Measurements from ENCODE around the gene RPL32. TPM values are rescaled to one million over a fixed set of nuclear protein-coding genes. Genes with fewer than 3 reads are reported as not detected.
"Not testable (repeated sequence)": the region's sequence is repeated elsewhere in the genome, so short reads cannot be mapped to it uniquely, and the experiment has no call there.

RPL32 gene
- total RNA-seq, 1 donor from 2014 or later = 972 TPM

GRCh38 chr3:12796171-12797123, 44.9 kb downstream of the RPL32 start, which contains the start of gene CAND2:
Gene CAND2, plus strand, starts transcription at chr3:12796680. Its CDS starts 41 bp downstream, at chr3:12796721.
- Mint-ChIP-seq H3K27me3 (ENCODE audit: low read depth) (no peaks in the 10 kb centered on the region), H3K4me3 (ENCODE audit: unreplicated experiment) (peak within 1 kb of the TSS; percentile 88), H3K9me3 (ENCODE audit: low read depth) (no peaks in the 10 kb centered on the region), H3K4me1 (ENCODE audit: low read depth) (peaks cover 15% of the 10 kb centered on the region), H3K36me3 (ENCODE audit: low read depth) (no peaks in the 10 kb centered on the region), H3K27ac (ENCODE audit: unreplicated experiment) (peak within 1 kb of the TSS; percentile 84)
- no peak for DNase-seq (ENCODE audit: low spot score)
- peak; percentile 24 for TF ChIP-seq CTCF (IDR thresholded peaks at IDR 0.05)

- no peak overlapping the region for H3K4me3 Mint-ChIP-seq (ENCODE audit: unreplicated experiment)
- H3K9me3 Mint-ChIP-seq (ENCODE audit: low read depth) = no peaks in the 10 kb centered on the region
- no peaks in the 10 kb centered on the region for H3K27me3 Mint-ChIP-seq (ENCODE audit: low read depth)
- no peak for TF ChIP-seq CTCF (IDR thresholded peaks at IDR 0.05)
- H3K4me1 Mint-ChIP-seq (ENCODE audit: low read depth) = peaks cover 20% of the 10 kb centered on the region
- no peaks in the 10 kb centered on the region for H3K36me3 Mint-ChIP-seq (ENCODE audit: low read depth)
- no peak for DNase-seq (ENCODE audit: low spot score)
- no peak overlapping the region for H3K27ac Mint-ChIP-seq (ENCODE audit: unreplicated experiment)
Measured at GRCh38 chr3:12793701-12794100, 47.7 kb downstream of the RPL32 start.

- peak overlapping the region; percentile 25 for H3K27ac Mint-ChIP-seq (ENCODE audit: unreplicated experiment)
- TF ChIP-seq CTCF (IDR thresholded peaks at IDR 0.05) = no peak
- no peak overlapping the region for H3K4me3 Mint-ChIP-seq (ENCODE audit: unreplicated experiment)
- peaks cover 2% of the 10 kb centered on the region for H3K27me3 Mint-ChIP-seq (ENCODE audit: low read depth)
- no peaks in the 10 kb centered on the region for H3K9me3 Mint-ChIP-seq (ENCODE audit: low read depth)
- DNase-seq (ENCODE audit: low spot score) = no peak
- H3K36me3 Mint-ChIP-seq (ENCODE audit: low read depth) = no peaks in the 10 kb centered on the region
- peaks cover 10% of the 10 kb centered on the region for H3K4me1 Mint-ChIP-seq (ENCODE audit: low read depth)
Measured at GRCh38 chr3:12791430-12791829, 49.9 kb downstream of the RPL32 start.

GRCh38 chr3:12787967-12788690, 53.2 kb downstream of the RPL32 start:
- not testable (repeated sequence) for H3K4me1 Mint-ChIP-seq (ENCODE audit: low read depth); H3K36me3 Mint-ChIP-seq (ENCODE audit: low read depth); H3K9me3 Mint-ChIP-seq (ENCODE audit: low read depth); H3K4me3 Mint-ChIP-seq (ENCODE audit: unreplicated experiment); DNase-seq (ENCODE audit: low spot score); H3K27ac Mint-ChIP-seq (ENCODE audit: unreplicated experiment)
- H3K27me3 Mint-ChIP-seq (ENCODE audit: low read depth) = peaks cover 15% of the 10 kb centered on the region

- DNase-seq (ENCODE audit: low spot score); H3K27ac Mint-ChIP-seq (ENCODE audit: unreplicated experiment); H3K36me3 Mint-ChIP-seq (ENCODE audit: low read depth); H3K4me1 Mint-ChIP-seq (ENCODE audit: low read depth); H3K9me3 Mint-ChIP-seq (ENCODE audit: low read depth); H3K4me3 Mint-ChIP-seq (ENCODE audit: unreplicated experiment): not testable (repeated sequence)
- peak; percentile 75 for TF ChIP-seq CTCF (IDR thresholded peaks at IDR 0.05)
- H3K27me3 Mint-ChIP-seq (ENCODE audit: low read depth) = peaks cover 15% of the 10 kb centered on the region
Measured at GRCh38 chr3:12787346-12787745, 54.0 kb downstream of the RPL32 start.
